Midbrain (tissue), 1 donor: ENCODE results near the gene PLCD3.

Source experiments
- DNase-seq: peaks from one replicate; lab custom pipeline; 2025; lab: John Stamatoyannopoulos, UW

The PLCD3 gene

GRCh38 chr17:45101883-45102811, 30.2 kb downstream of the PLCD3 start:
- no peak for DNase-seq

DNA sequence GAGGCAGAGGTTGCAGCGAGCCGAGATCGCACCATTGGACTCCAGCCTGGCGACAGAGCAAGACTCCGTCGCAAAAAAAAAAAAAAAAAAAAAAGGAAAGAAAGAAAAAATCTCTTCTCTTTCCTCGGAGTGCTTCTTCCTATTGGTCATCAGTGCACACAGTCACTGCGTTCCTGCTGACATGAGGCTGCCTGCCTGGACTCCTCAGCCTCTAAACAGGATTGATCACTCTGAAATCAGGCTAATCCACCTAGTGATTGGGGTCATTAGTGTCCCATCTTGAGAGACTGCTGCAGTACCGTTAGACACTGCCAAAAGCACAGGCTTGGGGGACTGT, 30.8 kb downstream of the PLCD3 start:
- no peak for DNase-seq

GRCh38 chr17:45098869-45099616, 33.3 kb downstream of the PLCD3 start:
- DNase-seq: peak; percentile 82

DNA sequence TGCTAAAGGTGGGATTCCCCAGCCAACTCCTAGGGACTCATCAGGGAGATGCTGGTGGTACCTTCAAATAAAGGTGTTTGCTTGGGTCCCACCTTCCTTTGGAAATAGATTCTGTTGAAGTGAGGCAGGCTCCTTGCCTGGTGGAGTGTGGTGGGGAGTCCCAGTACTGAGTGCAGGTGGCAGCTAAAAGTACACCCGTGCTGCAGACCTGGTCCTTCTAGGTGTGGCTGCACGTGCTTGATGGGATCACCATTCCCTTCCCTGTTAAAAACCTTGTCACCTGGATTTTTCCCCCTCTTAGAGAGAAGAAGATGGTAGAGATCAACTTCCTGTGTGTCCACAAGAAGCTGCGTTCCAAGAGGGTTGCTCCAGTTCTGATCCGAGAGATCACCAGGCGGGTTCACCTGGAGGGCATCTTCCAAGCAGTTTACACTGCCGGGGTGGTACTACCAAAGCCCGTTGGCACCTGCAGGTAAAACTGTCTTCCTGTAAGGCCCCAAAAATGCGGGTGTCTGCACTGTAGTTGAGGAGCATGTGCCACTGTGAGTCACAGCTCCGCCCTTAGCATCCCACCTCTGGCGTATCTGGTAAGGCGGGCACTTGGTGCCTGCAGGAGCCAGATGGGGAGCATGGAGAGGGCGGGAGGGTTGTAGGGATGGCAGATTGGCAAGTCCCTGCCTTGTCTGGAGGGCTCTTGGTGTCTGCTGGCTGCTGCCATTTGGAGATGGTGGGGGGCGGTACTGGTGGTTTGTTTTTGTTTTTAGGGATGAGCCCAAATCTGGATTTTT, 34.0 kb downstream of the PLCD3 start:
- no peak for DNase-seq

DNA sequence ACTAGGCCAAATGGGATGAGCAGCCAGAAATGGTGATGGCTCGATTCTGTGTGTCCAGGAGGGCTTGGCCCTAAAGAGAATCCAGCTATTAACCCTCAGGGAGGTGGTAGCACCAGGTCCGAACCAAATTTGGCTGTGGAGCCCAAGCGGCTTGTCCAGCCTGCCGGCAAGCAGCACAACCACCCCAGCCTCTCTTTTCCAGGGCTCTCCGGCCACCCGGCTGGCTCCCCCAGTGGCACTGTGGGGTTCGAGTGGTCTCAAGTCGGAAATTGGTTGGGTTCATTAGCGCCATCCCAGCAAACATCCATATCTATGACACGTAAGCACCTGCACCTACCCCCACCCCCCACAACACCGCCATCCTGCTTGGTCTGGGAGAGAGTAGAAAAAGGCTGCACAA, 35.4 kb downstream of the PLCD3 start:
- no peak for DNase-seq

- DNase-seq: peak; percentile 32
Measured at GRCh38 chr17:45096141-45096540, 36.2 kb downstream of the PLCD3 start.

- no peak for DNase-seq
Measured at GRCh38 chr17:45093444-45094110, 38.7 kb downstream of the PLCD3 start.

DNA sequence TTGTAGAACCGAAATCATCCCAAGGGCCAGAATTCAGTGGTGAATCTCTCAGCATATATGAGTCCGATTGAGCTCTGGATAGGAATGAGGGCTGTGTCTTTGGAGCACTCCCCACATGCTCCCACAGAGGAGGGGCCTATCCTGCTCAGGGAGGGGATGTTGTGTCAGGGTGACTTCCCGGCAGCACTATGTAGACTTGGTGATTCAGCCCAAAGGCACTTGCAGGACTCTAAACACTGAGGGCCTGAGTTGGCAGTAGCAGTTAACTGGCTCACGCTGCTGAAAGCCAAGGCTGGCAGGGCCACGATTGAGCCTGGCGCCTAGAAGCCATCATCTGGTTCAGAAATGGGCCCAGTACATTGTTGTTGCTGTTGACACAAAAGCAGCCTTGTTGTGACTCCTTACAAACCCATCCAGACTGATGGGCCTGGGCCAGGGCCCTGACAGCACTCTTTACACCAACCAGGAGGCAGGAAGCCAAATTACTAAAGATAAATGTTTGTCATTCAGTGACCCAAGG, 39.3 kb downstream of the PLCD3 start:
- peak; percentile 97 for DNase-seq

DNA sequence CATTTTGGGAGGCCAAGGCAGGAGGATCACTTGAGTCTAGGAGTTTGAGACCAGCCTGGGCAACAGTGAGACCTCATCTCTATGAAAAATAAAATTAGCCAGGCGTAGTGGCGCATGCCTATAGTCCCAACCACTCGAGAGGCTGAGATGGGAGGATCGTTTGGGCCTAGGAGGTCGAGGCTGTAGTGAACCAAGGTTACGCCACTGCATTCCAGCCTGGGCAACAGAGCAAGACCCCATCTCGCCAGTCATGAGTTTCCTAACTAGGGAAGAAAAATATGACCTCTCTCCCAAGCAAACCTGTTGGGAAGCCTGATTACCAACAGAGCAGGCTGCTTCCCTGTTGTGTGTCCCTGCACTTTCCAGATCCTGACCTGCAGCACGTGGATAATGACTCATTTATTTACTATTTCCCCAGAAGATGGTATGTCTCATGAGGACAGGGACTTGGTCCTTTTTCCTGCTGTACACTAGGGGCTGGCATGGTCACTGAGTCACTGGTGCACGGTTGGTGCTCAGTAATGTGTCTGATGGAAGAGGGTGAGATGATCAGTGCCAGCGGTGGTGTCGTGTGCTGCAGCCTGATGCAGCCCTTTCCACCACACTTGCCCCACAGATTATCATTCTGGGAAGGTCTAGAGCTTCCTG, 40.4 kb downstream of the PLCD3 start:
- DNase-seq: no peak

- DNase-seq: no peak
Measured at GRCh38 chr17:45090711-45091110, 41.6 kb downstream of the PLCD3 start.

DNA sequence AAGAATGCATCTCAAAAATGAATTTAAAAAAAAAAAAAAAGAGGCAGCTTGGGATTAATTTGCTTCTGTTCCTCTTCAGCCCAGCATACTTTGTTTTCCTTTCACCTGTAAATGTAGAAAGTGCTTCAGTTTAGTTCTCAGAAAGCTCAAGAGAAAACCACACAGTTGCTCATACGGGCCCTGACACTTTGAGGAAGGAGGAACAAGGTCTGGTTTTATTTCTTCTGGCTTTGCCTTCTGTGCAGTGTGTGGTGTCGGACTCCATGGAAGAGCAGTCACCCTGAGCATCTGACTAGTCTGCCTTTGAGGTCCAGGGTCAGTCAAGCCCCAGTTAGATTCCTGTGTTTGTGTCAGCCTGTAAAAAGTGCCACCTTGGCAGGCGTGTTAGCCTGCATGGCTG, 43.6 kb downstream of the PLCD3 start:
- no peak for DNase-seq

- DNase-seq: no peak
Measured at GRCh38 chr17:45087978-45088377, 44.3 kb downstream of the PLCD3 start.

DNA sequence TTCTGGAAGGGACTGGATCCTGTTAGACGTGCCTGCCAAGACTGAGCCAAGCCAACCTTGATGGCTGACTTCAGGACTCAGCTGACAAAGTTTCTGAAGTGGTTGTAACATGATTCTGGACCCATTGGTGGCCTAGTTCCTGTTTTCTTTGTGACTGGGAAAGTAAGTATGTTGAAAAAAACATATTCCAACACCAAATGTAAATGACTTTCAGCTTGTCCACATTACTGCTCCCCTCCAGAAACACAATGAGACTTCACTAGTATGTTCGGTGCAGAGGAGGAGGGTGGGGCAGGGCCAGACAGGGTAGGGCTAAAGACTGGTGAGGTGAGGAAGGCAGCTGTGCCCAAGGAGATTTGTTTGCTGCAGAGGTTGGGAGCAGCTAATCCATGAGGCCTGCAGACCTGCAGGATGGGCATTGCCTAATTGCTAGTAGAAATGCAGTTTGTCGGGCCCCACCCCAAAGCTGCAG, 44.8 kb downstream of the PLCD3 start:
- DNase-seq: no peak

DNA sequence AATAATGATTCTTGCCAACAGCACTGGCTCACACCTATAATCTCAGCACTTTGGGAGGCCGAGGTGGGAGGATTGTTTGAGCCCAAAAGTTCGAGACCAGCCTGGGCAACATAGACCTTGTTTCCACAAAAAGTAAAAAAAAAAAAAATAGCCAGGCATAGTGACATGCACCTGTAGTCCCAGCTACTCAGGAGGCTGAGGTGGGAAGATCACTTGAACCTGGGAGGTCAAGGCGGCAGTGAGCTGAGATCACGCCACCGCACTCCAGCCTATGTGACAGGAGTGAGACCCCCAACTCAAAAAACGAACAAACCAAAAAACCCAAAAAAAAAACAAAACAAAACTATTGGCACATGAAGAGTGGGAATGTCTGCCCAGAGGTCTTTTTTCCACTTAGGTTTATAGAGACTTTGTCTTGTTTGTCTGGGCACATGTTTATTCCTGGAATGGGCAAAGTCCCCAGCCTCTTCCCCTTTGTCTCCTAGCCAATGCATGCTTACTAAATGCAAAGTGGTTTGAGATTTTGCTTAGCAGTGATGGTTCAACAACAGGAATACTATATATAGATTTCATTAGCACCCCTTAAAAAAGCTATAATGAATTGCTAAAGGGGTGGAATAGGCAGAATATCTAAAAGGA, 45.3 kb downstream of the PLCD3 start:
- DNase-seq: peak; percentile 40

- no peak for DNase-seq
Measured at GRCh38 chr17:45086391-45086790, 45.9 kb downstream of the PLCD3 start.

DNA sequence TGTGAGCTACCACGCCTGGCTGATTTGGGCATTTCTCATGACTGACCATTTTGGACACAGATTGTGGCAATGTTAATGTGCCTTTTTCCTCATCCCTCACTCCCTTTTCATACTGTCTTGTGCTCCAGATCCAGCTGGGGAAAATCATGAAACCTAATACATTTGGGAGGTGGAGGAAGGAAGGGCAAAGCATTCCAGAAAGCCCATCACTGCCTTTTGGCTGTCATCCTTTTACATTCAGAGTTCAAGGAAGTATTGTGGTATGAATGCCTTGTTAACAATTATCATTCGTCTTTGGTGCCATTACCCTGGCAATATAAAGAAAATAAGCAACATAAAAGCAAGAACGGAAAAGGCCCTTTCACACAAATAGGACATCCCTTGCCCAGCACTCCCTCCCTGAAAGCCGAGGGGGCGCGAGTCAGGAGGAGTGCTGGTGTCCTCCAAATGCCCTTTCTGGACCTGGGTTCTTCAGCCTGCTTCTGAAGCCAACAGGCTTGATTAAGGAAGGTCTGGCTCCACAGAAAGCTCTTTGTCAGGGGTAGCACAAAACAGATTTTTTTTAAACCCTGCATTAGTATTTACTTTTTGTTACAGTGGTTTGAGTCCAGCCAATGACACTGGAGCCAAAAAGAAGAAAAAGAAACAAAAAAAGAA, 51.1 kb downstream of the PLCD3 start:
- no peak for DNase-seq

- DNase-seq: no peak
Measured at GRCh38 chr17:45077643-45078042, 54.7 kb downstream of the PLCD3 start.

DNA sequence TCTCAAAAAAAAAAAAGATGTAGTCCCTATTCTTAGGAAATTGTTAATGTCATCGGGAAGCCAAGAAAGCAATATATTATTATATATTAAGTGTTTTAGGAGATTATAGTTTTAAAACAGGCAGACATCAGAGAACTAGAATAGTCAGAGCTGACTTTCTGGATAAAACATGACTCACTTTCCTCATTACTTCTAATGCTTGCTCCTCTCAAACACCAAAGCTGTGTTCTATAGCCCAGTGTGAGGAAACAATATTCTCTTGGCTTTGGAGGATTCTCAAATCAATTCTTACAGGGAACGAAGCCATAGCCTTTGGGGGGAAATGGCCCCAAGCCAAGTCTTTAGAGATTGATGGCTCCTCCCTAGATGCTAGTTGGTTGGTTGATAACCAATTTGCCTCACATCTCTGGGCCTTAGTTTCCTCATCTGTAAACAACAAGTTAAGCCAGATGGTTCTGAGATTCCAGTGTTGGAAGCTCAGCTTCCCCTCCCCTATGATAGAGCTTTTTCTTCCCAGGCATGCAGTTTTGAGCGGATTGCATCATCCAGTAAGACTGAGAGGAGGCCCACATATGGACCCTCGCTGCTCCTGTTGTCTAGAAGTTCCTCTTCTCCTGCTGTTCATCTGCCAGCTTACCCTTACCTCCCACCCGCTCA, 58.8 kb downstream of the PLCD3 start:
- DNase-seq: no peak

DNA sequence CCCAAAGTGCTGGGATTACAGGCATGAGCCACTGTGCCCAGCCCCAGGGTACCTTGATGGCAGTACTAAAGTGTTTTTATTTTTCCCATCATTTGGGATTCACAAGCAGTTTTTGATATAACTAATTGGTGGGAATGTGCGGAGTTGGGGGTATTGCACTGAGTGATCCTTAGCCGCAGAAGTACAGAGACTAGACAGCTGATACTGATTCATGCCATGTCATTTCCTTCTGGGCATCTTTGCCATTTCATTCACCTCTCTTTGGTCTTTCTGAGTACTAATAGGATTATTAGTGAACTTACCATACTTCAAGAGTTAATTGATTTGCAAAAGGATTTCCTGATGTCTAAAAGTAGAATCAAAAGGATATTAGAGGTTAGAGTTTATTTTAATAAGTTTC, 61.5 kb downstream of the PLCD3 start:
- no peak for DNase-seq
